Thoracic aorta (tissue), 2 donors: Measurements from ENCODE around the gene TP53RK. TPM values are rescaled to one million over a fixed set of nuclear protein-coding genes. Genes with fewer than 3 reads are reported as not detected.
A peak's percentile ranks its signal among the peaks of the same experiment; 100 is the strongest.

Experiments
- ATAC-seq: fragments of 150-250 bp; one replicate; pipeline ENCODE4 v1.8.0; 2017; ENCODE audit warnings: low read depth; ENCODE audit not compliant: insufficient number of reproducible peaks, low FRiP score
- DNase-seq: peaks from one replicate; pipeline ENCODE4 v3.0.0-alpha.2; 2020; ENCODE audit warnings: low spot score
- H3K27ac ChIP-seq, 2 donors: fragments of 200-600 bp; sonication (generic); 1 replicate in 1 of 2; 2 replicates in 1 of 2; pipeline ENCODE4 v1.5.1; 2016; ENCODE audit warnings: mild to moderate bottlenecking in 2 of 2, moderate library complexity in 2 of 2
- H3K27me3 ChIP-seq: fragments of 200-600 bp; sonication (generic); replicated peaks from 2 replicates; pipeline ENCODE4 v1.6.0; 2016; ENCODE audit warnings: mild to moderate bottlenecking; ENCODE audit not compliant: insufficient read depth
- H3K36me3 ChIP-seq: fragments of 200-600 bp; sonication (generic); one replicate; pipeline ENCODE4 v1.5.1; 2016
- H3K4me1 ChIP-seq, 2 donors: fragments of 200-600 bp; sonication (generic); 1 replicate in 1 of 2; 2 replicates in 1 of 2; pipeline versions ENCODE4 v1.5.1 to v1.6.0; 2016; ENCODE audit warnings: low read depth in 2 of 2, mild to moderate bottlenecking in 1 of 2; ENCODE audit not compliant: control insufficient read depth in 1 of 2
- H3K4me3 ChIP-seq: fragments of 200-600 bp; sonication (generic); 2 replicates; pipeline ENCODE4 v1.5.1; 2016; ENCODE audit warnings: mild to moderate bottlenecking
- H3K9me3 ChIP-seq: fragments of 200-600 bp; sonication (generic); 2 replicates; pipeline ENCODE4 v1.5.1; 2016
- total RNA-seq, 2 donors: library from RNA; depleted of rRNA; stranded (reverse); fragments of >200 nt; gene quantifications; one replicate each; pipeline versions ENCODE4 v1.1.0 to v1.2.3, GENCODE V29; 2016
- TF ChIP-seq, protein P1 (sequence below): fragments of 200-600 bp; sonication (generic); IDR thresholded peaks from one replicate; pipeline ENCODE4 v1.5.1; 2019; ENCODE audit warnings: antibody characterized with exemption

Gene TP53RK
- total RNA-seq, 2 donors from 2014 or later, result 19.3 to 19.9 TPM

DNA sequence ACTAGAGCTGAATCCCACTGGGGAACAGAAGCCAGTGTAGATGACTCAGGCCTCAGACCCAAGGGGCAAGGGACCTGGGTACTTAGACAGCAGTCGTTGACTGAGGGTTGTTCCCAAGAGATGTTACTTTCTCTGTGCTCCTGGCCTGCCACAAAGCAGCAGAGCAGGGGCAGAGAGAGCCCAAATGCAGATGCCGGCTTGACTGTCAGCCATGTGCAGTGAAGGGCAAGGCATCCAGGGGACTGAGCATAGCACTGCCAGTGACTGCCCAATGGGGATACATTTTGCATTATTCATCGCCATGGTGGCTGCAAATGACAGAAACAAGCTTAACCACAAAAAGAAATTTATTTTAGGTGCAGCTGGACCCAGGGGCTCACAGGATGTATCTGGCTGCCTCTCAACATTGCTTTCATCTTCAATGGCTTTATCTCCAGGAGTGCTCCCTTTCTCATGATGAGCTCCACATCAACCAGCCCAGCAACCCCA is 7.6 kb upstream of the TP53RK start:
- Histone ChIP-seq H3K27me3 (no peaks in the 10 kb centered on the region), H3K36me3 (no peaks in the 10 kb centered on the region), H3K27ac (no peak overlapping the region), H3K4me3 (no peak overlapping the region), H3K4me1 (no peaks in the 10 kb centered on the region), H3K9me3 (no peaks in the 10 kb centered on the region)
- TF ChIP-seq, protein P1, sequence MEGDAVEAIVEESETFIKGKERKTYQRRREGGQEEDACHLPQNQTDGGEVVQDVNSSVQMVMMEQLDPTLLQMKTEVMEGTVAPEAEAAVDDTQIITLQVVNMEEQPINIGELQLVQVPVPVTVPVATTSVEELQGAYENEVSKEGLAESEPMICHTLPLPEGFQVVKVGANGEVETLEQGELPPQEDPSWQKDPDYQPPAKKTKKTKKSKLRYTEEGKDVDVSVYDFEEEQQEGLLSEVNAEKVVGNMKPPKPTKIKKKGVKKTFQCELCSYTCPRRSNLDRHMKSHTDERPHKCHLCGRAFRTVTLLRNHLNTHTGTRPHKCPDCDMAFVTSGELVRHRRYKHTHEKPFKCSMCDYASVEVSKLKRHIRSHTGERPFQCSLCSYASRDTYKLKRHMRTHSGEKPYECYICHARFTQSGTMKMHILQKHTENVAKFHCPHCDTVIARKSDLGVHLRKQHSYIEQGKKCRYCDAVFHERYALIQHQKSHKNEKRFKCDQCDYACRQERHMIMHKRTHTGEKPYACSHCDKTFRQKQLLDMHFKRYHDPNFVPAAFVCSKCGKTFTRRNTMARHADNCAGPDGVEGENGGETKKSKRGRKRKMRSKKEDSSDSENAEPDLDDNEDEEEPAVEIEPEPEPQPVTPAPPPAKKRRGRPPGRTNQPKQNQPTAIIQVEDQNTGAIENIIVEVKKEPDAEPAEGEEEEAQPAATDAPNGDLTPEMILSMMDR, result no peak
- no peak for ATAC-seq
- no peak for DNase-seq

DNA sequence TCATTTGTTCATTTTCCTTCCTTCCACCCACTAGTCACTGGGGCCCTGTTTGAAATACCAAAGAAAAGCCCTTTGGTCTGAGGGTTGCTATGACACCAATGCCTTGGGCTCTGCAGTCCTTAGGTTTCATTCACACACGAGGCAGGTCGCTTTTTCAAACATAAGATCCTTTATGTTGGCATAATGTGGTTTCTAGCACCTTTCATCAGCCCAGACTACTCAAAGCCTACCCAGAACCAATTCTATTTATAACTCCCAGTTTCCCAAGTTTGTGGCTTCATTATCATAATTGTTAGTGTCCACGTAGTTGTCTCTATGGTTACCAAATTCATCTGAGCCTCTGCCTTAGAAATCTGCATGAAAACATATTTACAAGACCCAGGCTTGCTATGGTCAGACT is 6.6 kb upstream of the TP53RK start:
- no peaks in the 10 kb centered on the region for H3K36me3 ChIP-seq

DNA sequence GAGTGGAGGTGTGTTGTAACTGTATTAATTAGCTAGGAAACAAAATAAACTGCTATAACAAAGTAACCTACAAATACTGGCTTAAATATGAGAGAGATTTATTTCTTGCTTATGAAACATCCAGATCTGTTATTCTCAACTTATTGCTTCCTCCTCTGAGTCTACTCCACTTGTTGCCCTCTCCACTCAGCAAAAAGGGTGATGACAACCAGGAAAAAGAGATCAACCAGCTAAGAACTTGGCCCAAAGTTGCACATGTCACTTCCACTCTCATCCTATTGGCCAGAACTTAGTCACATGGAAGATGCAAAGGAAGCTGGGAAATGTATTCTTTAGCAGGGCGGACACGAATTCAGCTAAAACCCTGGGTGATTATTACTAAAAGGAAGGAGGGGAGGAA is 5.2 kb upstream of the TP53RK start:
- DNase-seq, result no peak
- ATAC-seq, result no peak
- no peaks in the 10 kb centered on the region for H3K27me3 ChIP-seq

More for the DNA sequence above, 6.6 kb upstream of the TP53RK start:
- TF ChIP-seq, protein P1, result no peak
- Histone ChIP-seq H3K4me3 (no peak overlapping the region), H3K27ac (no peak overlapping the region), H3K9me3 (no peaks in the 10 kb centered on the region), H3K27me3 (no peaks in the 10 kb centered on the region), H3K4me1 (no peaks in the 10 kb centered on the region)
- ATAC-seq, result no peak
- no peak for DNase-seq

DNA sequence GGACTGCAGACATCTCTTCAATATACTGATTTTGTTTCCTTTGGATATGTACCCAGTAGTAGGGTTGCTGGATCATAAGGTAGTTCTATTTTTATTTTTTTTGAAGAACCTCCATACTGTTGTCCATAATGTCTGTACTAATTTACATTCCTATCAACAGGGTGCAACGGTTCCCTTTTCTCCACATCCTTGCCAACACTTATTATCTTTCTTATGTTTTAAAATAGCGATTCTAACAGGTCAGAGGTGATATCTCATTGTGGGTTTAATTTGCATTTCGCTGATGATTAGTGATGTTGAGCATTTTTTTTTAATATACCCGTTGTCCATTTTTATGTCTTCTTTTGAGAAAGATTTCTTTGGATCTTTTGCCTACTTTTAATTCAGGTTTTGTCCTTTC is 2.0 kb upstream of the TP53RK start:
- TF ChIP-seq, protein P1, result no peak

More for the DNA sequence above, 5.2 kb upstream of the TP53RK start:
- TF ChIP-seq, protein P1, result no peak
- H3K9me3 ChIP-seq, result no peaks in the 10 kb centered on the region
- no peak overlapping the region for H3K27ac ChIP-seq
- no peaks in the 10 kb centered on the region for H3K4me1 ChIP-seq
- no peaks in the 10 kb centered on the region for H3K36me3 ChIP-seq
- H3K4me3 ChIP-seq, result no peak overlapping the region

DNA sequence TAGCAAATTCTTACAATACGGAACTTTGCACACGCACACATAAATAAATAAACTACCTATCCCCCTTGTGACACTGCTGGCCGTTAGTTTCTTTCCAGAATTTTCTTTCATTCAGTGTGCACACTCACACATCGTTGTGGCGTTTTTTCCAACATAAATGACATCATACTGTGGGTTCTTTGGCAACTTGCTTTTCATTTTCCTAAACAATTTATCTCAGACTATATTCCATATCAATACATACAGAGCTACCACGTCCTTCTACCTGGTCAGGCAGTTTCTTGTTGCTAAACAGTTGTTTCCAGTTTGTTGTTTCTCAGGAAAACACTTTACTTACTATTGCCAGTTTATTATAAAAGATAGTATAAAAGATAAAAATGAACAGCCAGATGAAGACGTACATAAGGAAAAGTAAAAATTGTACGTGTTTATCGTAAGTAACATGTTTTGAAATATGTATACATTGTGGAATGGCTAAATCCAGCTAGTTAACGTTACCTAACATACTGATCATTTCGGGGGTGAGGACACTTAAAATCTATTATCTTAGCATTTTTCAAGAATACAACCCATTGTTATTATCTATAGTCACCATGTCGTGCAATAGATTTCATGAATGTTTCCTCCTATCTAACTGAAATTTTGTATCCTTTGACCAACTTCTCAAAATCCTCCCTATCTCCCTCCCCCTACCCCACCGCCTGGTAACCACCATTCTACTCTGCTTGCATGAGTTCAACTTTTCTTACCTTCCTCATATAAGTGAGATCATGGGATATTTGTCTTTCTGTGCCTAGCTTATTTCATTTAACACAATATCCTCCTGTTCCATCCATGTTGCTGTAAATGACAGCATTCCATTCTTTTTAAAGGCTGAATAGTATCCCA is 1.2 kb upstream of the TP53RK start:
- TF ChIP-seq, protein P1, result no peak
- H3K27ac ChIP-seq, result peak overlapping the region; percentile 85 to 96
- H3K4me1 ChIP-seq, result peaks cover 17 to 21% of the 10 kb centered on the region in 2 donors
- no peak for ATAC-seq
- H3K9me3 ChIP-seq, result no peaks in the 10 kb centered on the region
- DNase-seq, result no peak
- H3K4me3 ChIP-seq, result peak overlapping the region; percentile 95
- no peaks in the 10 kb centered on the region for H3K27me3 ChIP-seq
- peaks cover 5% of the 10 kb centered on the region for H3K36me3 ChIP-seq

More for the DNA sequence above, 2.0 kb upstream of the TP53RK start:
- Histone ChIP-seq H3K4me1 (peaks cover 17 to 21% of the 10 kb centered on the region in 2 donors), H3K27ac (no peak overlapping the region), H3K4me3 (no peak overlapping the region), H3K27me3 (no peaks in the 10 kb centered on the region), H3K9me3 (no peaks in the 10 kb centered on the region), H3K36me3 (peaks cover 5% of the 10 kb centered on the region)
- ATAC-seq (no peak), DNase-seq (no peak)
